GM12878 (cell line): ENCODE measurements around the gene PPP1R13B.

ENCODE experiments used
- EP300 ChIP-seq, 2 experiments: fragments of 150-350 bp in 1 of 2; IDR thresholded peaks; 2 replicates each; pipeline ENCODE4 v1.6.1; 2011 to 2012; ENCODE audit warnings: low read depth in 2 of 2, low read length in 2 of 2, borderline replicate concordance in 1 of 2, improper control_type of control experiment in 1 of 2, inconsistent platforms in 1 of 2; ENCODE audit not compliant: control insufficient read depth in 1 of 2
- EZH2 ChIP-seq: IDR thresholded peaks from 2 replicates; pipeline ENCODE4 v1.6.1; 2012; ENCODE audit warnings: low read depth, mild to moderate bottlenecking, control low read depth, inconsistent platforms, low read length, borderline replicate concordance; ENCODE audit not compliant: control insufficient read depth
- IRF4 ChIP-seq: IDR thresholded peaks from 2 replicates; pipeline ENCODE4 v1.6.1; 2011; ENCODE audit warnings: low read depth, low read length
- JUNB ChIP-seq: IDR thresholded peaks from 2 replicates; pipeline ENCODE4 v1.6.1; 2016; ENCODE audit warnings: antibody characterized with exemption, mild to moderate bottlenecking
- KDM1A ChIP-seq: fragments of 200-600 bp; sonication (generic); IDR thresholded peaks from 2 replicates; pipeline ENCODE4 v1.6.1; 2016; ENCODE audit warnings: borderline replicate concordance
- POLR2A ChIP-seq: IDR thresholded peaks from 2 replicates; pipeline ENCODE4 v1.6.1; 2011; ENCODE audit warnings: low read depth, mild to moderate bottlenecking, low read length
- SRF ChIP-seq, 2 experiments: IDR thresholded peaks; 2 replicates each; pipeline ENCODE4 v1.6.1; 2011; ENCODE audit warnings: low read depth in 2 of 2, low read length in 2 of 2, mild to moderate bottlenecking in 1 of 2, moderate library complexity in 1 of 2
- ZNF274 ChIP-seq: IDR thresholded peaks from one replicate; pipeline ENCODE4 v1.8.0; 2011; ENCODE audit not compliant: insufficient read length, insufficient read depth
- TF ChIP-seq, protein P1 (sequence below), 3 experiments: IDR thresholded peaks in 2 of 3; conservative IDR thresholded peaks in 1 of 3; 2 replicates each; pipeline ENCODE4 v1.5.1; 2011; ENCODE audit warnings: low read depth in 3 of 3, low read length in 3 of 3, mild to moderate bottlenecking in 3 of 3, control low read depth in 2 of 3, moderate library complexity in 2 of 3, inconsistent platforms in 1 of 3, mixed read lengths in 1 of 3; ENCODE audit not compliant: control insufficient read depth in 2 of 3, insufficient read depth in 1 of 3; ENCODE audit errors: extremely low read depth in 1 of 3
- TF ChIP-seq, protein P2 (sequence below): IDR thresholded peaks from 2 replicates; pipeline ENCODE4 v1.6.1; 2012; ENCODE audit warnings: low read depth, low read length, improper control_type of control experiment
- TF ChIP-seq, protein P3 (sequence below): IDR thresholded peaks from 2 replicates; pipeline ENCODE4 v1.6.1; 2012; ENCODE audit warnings: low read depth, low read length, improper control_type of control experiment

GRCh38 chr14:103753774-103754173 lies 93.6 kb downstream of the PPP1R13B start:
- TF ChIP-seq IRF4: no peak
- TF ChIP-seq, protein P1, sequence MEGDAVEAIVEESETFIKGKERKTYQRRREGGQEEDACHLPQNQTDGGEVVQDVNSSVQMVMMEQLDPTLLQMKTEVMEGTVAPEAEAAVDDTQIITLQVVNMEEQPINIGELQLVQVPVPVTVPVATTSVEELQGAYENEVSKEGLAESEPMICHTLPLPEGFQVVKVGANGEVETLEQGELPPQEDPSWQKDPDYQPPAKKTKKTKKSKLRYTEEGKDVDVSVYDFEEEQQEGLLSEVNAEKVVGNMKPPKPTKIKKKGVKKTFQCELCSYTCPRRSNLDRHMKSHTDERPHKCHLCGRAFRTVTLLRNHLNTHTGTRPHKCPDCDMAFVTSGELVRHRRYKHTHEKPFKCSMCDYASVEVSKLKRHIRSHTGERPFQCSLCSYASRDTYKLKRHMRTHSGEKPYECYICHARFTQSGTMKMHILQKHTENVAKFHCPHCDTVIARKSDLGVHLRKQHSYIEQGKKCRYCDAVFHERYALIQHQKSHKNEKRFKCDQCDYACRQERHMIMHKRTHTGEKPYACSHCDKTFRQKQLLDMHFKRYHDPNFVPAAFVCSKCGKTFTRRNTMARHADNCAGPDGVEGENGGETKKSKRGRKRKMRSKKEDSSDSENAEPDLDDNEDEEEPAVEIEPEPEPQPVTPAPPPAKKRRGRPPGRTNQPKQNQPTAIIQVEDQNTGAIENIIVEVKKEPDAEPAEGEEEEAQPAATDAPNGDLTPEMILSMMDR (IDR thresholded peaks at IDR 0.05 in 2 of 3, conservative IDR thresholded peaks at IDR 0.05 in 1 of 3; ENCODE audit: control insufficient read depth in 2 of 3, extremely low read depth in 1 of 3, insufficient read depth in 1 of 3, low read depth in 3 of 3, low read length in 3 of 3): no peak
- TF ChIP-seq, protein P2, sequence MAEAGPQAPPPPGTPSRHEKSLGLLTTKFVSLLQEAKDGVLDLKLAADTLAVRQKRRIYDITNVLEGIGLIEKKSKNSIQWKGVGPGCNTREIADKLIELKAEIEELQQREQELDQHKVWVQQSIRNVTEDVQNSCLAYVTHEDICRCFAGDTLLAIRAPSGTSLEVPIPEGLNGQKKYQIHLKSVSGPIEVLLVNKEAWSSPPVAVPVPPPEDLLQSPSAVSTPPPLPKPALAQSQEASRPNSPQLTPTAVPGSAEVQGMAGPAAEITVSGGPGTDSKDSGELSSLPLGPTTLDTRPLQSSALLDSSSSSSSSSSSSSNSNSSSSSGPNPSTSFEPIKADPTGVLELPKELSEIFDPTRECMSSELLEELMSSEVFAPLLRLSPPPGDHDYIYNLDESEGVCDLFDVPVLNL: no peak
- no peak for TF ChIP-seq EP300 (IDR thresholded peaks at IDR 0.05; ENCODE audit: borderline replicate concordance in 1 of 2, control insufficient read depth in 1 of 2, low read depth in 2 of 2, low read length in 2 of 2)
- TF ChIP-seq JUNB: no peak
- TF ChIP-seq EZH2: no peak
- TF ChIP-seq POLR2A: no peak
- TF ChIP-seq, protein P3, sequence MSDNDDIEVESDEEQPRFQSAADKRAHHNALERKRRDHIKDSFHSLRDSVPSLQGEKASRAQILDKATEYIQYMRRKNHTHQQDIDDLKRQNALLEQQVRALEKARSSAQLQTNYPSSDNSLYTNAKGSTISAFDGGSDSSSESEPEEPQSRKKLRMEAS: no peak
- no peak for TF ChIP-seq KDM1A
- TF ChIP-seq SRF (IDR thresholded peaks at IDR 0.05; ENCODE audit: low read depth in 2 of 2, low read length in 2 of 2): no peak
- no peak for TF ChIP-seq ZNF274
